Measurements from ENCODE around the gene ANKH. TPM values are rescaled to one million over a fixed set of nuclear protein-coding genes. Genes with fewer than 3 reads are reported as not detected.

ANKH gene
- total RNA-seq, 1 donor from 2014 or later: 39.1 TPM

DNA sequence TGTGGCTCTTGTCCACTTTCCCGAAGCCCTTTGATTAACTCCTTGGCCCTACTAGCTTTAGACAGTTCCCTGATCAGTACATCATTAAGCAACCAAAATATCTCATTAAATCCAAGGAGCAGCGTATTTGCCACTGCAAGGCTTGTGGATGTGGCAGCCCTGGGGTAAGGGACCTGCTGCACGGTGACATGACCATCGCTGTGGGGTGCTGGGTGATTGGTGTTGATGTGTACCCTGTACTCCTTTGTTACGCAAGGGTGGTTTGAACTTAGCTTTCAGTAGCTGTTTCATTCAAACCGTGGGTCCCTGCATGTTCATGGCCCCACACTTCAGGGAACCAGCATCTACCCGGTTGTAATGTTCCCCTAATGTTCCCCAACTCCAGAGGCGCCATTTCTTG lies 166.0 kb downstream of the ANKH start:
- Mint-ChIP-seq H3K4me1 (peaks cover 2% of the 10 kb centered on the region), H3K9me3 (no peaks in the 10 kb centered on the region), H3K4me3 (no peak overlapping the region), H3K36me3 (peaks cover 41% of the 10 kb centered on the region), H3K27me3 (ENCODE audit: low read depth) (no peaks in the 10 kb centered on the region), H3K27ac (no peak overlapping the region)
- DNase-seq (ENCODE audit: low spot score in 2 of 2, unreplicated experiment in 2 of 2): no peak
- no peak for TF ChIP-seq CTCF (IDR thresholded peaks at IDR 0.05; ENCODE audit: unreplicated experiment)

DNA sequence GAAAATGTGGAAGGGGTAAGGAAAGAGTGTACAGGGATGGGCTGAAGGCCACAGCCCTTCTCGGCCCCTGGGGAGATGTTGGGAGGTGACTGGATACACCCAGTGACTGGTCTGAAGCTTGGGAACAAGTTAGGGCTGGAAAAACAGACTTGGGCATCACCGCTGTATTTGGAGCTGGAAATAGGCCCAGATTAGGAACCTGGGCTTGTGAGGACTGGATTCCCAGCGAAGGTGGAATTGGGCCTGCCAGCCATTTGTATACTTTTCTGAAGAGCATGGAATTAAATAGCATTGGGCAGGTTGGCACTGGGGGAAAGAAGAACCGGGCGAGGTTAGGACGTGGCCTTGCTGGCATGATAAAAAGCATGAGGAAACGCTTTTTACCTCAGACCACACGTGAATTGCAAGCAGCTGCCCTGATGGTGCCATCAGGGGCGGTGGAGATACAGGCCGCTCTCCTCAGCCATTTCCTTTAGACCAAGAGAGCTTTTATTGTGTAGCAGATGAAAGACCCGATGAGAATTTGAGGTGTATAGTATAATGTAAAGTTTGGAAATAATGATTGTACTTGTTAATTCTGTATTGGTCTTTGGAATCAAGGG lies 169.2 kb downstream of the ANKH start:
- Mint-ChIP-seq H3K36me3 (peaks cover 47% of the 10 kb centered on the region), H3K4me3 (no peak overlapping the region), H3K4me1 (peaks cover 2% of the 10 kb centered on the region), H3K27ac (no peak overlapping the region), H3K27me3 (ENCODE audit: low read depth) (no peaks in the 10 kb centered on the region), H3K9me3 (no peaks in the 10 kb centered on the region)
- TF ChIP-seq CTCF (IDR thresholded peaks at IDR 0.05; ENCODE audit: unreplicated experiment): no peak
- DNase-seq (ENCODE audit: low spot score in 2 of 2, unreplicated experiment in 2 of 2): no peak

DNA sequence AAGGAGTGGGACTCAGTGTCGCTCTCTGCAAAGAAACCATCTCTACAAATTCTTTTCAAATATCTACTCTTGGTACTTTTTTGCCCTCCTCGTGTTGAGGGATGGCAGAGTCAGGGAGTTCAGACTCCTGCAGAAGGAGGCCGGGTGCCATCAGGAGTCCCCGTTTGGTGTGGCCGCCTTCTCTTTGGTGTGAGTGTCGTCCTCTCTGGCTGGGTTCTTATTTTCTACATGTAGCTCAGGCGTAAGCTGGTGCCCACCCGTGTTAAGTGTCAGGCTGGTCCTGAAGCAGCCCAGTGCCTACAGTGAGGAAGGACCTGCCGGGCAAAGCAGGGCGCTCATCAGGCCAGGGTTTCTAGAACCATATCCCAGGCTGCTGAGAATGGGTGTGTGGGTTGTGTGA lies 170.0 kb downstream of the ANKH start:
- no peak overlapping the region for H3K27ac Mint-ChIP-seq
- no peak overlapping the region for H3K4me3 Mint-ChIP-seq
- no peak for TF ChIP-seq CTCF (IDR thresholded peaks at IDR 0.05; ENCODE audit: unreplicated experiment)
- peaks cover 2% of the 10 kb centered on the region for H3K4me1 Mint-ChIP-seq
- DNase-seq (ENCODE audit: low spot score in 2 of 2, unreplicated experiment in 2 of 2): no peak
- H3K36me3 Mint-ChIP-seq: peaks cover 47% of the 10 kb centered on the region
- H3K9me3 Mint-ChIP-seq: no peaks in the 10 kb centered on the region
- no peaks in the 10 kb centered on the region for H3K27me3 Mint-ChIP-seq (ENCODE audit: low read depth)

DNA sequence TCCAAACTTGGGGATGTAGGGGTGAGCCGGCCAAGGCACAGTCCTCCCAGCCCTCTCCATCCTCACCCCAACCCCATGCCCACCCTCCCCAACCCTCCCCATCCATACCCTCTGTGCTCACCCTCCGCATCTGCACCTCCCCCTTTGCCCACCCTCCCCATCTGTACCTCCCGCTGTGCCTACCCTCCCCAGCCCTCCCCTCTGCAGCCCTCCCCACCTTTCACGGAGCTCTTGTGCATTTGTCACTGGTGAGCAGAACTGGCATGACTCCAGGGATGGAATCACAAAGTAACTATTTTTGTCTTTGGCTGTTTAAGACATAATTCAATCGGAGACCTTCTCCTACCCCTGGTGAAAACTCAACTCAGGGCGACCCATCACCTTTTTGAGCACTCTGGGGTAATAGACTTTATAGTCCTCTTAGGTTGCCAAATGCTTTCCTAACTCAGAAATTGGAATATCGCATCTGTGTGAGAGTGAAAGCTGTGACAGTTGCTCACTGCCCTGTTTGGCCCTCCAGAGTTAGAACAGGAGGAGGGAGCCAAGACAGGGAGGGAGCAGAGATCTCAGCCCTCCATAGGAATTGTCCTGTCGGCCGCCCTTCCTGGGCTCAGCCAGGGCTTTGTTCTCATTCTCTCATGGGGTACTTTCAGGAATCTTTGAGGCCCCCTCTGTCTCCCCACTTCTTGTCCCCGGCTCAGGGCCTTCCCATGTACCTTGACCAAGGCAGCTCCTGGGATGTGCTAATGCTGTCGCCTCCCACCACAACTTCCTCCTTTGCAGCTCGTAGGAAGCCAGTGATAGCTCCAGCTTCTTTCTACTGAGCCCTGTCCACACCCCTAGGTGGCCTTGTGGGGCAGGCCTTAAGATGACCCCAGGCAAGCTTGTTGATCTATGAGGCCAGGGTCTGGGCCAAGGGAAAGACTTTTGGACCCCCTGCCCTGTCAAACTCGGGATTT lies 170.8 kb downstream of the ANKH start:
- no peak overlapping the region for H3K27ac Mint-ChIP-seq
- no peak for DNase-seq (ENCODE audit: low spot score in 2 of 2, unreplicated experiment in 2 of 2)
- H3K36me3 Mint-ChIP-seq: peaks cover 51% of the 10 kb centered on the region
- no peak for TF ChIP-seq CTCF (IDR thresholded peaks at IDR 0.05; ENCODE audit: unreplicated experiment)
- H3K4me3 Mint-ChIP-seq: no peak overlapping the region
- no peaks in the 10 kb centered on the region for H3K4me1 Mint-ChIP-seq
- H3K9me3 Mint-ChIP-seq: no peaks in the 10 kb centered on the region
- no peaks in the 10 kb centered on the region for H3K27me3 Mint-ChIP-seq (ENCODE audit: low read depth)

DNA sequence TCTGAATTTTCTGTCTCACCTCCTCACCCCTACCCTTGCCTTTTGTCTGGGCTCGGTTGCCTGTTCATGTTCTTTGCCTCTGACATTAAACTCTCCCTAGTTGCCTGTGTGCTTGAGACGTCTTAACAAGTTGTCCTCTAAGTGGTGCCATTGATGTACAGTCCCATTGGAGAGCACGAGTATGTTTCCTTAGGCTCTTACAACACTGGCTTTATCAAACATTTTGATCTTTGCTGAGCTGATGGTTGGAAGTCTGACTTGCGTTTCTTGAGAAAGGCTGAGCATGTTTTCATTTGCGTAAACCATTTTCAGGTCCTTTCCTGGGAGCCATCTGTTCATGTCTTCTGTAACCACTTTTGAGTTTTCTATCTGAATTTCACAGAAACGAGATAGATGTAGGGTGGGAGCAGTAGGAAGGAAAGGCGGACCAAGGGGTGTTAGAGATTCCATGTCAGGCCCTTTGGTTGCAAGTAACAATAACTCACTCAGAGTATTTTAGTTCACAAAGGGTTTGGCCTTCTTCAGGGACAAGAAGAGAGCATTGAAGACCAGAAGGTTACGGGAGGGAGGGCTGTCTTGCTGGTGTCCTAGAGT lies 171.7 kb downstream of the ANKH start:
- no peak for TF ChIP-seq CTCF (IDR thresholded peaks at IDR 0.05; ENCODE audit: unreplicated experiment)
- no peak for DNase-seq (ENCODE audit: low spot score in 2 of 2, unreplicated experiment in 2 of 2)
- no peak overlapping the region for H3K27ac Mint-ChIP-seq
- H3K4me1 Mint-ChIP-seq: no peaks in the 10 kb centered on the region
- peaks cover 52% of the 10 kb centered on the region for H3K36me3 Mint-ChIP-seq
- no peaks in the 10 kb centered on the region for H3K9me3 Mint-ChIP-seq
- H3K27me3 Mint-ChIP-seq (ENCODE audit: low read depth): no peaks in the 10 kb centered on the region
- no peak overlapping the region for H3K4me3 Mint-ChIP-seq
